Colonic mucosa (tissue), 4 donors: ENCODE data around the gene KRT27. TPM values are rescaled to one million over a fixed set of nuclear protein-coding genes. Genes with fewer than 3 reads are reported as not detected.

Experiments used
- DNase-seq: peaks from one replicate; pipeline ENCODE4 v3.0.0-alpha.2; 2020
- H3K27ac ChIP-seq: fragments of 200-600 bp; one replicate; pipeline ENCODE4 v1.8.0; 2021
- H3K27me3 ChIP-seq: fragments of 200-600 bp; one replicate; pipeline ENCODE4 v1.8.0; 2021
- H3K36me3 ChIP-seq: fragments of 200-600 bp; one replicate; pipeline ENCODE4 v1.8.0; 2021
- H3K4me1 ChIP-seq: fragments of 200-600 bp; one replicate; pipeline ENCODE4 v1.8.0; 2021; ENCODE audit warnings: mild to moderate bottlenecking
- H3K4me3 ChIP-seq: fragments of 200-600 bp; one replicate; pipeline ENCODE4 v1.8.0; 2021
- H3K9ac ChIP-seq, 2 donors: one replicate each; pipeline ENCODE4 v1.7.0; 2013; ENCODE audit warnings: control low read depth in 2 of 2, low read depth in 2 of 2, low read length in 2 of 2
- H3K9me3 ChIP-seq: fragments of 200-600 bp; one replicate; pipeline ENCODE4 v1.8.0; 2021
- CTCF ChIP-seq: fragments of 200-600 bp; IDR thresholded peaks from one replicate; pipeline ENCODE4 v1.8.0; 2022; ENCODE audit warnings: antibody characterized with exemption, mild to moderate bottlenecking
- intact Hi-C: fragments of 100-400 bp; cut with DNase I; formaldehyde crosslinking; loops from one replicate; pipeline ENCODE4 v1.14.1; 2022
- total RNA-seq, 2 donors: library from RNA; stranded (reverse); fragmentation: NEBNext Ultra II Directional in 1 of 2; extraction: Animal tissue kit (Norgen Biotek cat#: 25700) in 1 of 2; gene quantifications; one replicate each; pipeline ENCODE4 v1.2.1, GENCODE V29; 2021
- donor health status: healthy.
- donor health status: DM: no; HTN: no; CAD: no.
- donor health status: DM: no; HTN: no; CAD: no.

KRT27 gene
- total RNA-seq, 2 donors from 2014 or later: not detected

DNA sequence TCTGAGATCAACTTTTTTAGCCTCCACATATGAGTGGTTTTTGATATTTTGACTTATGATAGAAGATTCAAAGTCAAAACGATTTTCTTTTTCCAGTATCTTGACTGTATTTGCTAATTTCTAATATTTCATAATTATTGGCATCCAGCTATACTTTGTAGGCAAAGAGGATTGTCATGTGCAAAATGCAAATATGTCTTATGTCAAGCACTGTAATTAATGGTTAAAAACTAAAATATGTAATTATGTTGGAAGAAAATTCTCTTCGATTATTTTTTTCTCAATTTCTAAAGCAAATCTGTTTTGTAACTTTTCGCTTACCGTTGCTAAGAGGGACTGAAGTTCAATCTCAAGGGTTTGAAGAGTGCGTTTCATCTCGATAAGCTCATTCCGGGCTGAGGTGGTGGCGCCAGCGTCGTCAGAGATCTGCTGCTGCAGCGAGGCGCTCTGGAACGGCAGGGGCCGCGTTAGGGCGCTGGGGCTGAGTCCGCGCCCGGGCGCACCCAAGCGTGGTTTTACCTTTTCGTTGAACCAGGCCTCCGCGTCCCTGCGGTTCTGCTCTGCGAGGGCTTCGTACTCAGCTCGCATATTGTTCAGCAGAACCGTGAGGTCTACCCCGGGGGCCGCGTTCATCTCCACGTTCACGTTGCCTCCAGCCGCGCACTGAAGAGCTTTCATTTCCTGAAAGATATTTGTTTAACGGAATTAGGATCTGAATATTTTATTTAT lies 3.0 kb downstream of the KRT27 start:
- H3K9ac ChIP-seq: no peak overlapping the region

GRCh38 chr17:40778461-40778860 lies 3.9 kb downstream of the KRT27 start:
- intact Hi-C loops: no loop called here
- Histone ChIP-seq H3K36me3 (no peaks in the 10 kb centered on the region), H3K27me3 (peaks cover 17% of the 10 kb centered on the region), H3K4me1 (no peaks in the 10 kb centered on the region), H3K9me3 (no peaks in the 10 kb centered on the region), H3K4me3 (no peak overlapping the region), H3K27ac (no peak overlapping the region), H3K9ac (no peak overlapping the region)
- TF ChIP-seq CTCF: no peak
- DNase-seq: no peak

More for the DNA sequence above, 3.0 kb downstream of the KRT27 start:
- Histone ChIP-seq H3K27me3 (peaks cover 17% of the 10 kb centered on the region), H3K9me3 (no peaks in the 10 kb centered on the region), H3K4me1 (no peaks in the 10 kb centered on the region), H3K4me3 (no peak overlapping the region), H3K36me3 (no peaks in the 10 kb centered on the region), H3K27ac (no peak overlapping the region)
- no peak for TF ChIP-seq CTCF
- intact Hi-C loops: no loop called here
- DNase-seq: no peak

GRCh38 chr17:40777971-40778370 lies 4.4 kb downstream of the KRT27 start:
- Histone ChIP-seq H3K9ac (no peak overlapping the region), H3K4me1 (no peaks in the 10 kb centered on the region), H3K27me3 (peaks cover 17% of the 10 kb centered on the region), H3K4me3 (no peak overlapping the region), H3K27ac (no peak overlapping the region), H3K36me3 (no peaks in the 10 kb centered on the region), H3K9me3 (no peaks in the 10 kb centered on the region)
- intact Hi-C loops: no loop called here
- TF ChIP-seq CTCF: no peak
- DNase-seq: no peak

GRCh38 chr17:40777459-40777858 lies 4.9 kb downstream of the KRT27 start:
- H3K4me3 ChIP-seq: no peak overlapping the region
- intact Hi-C loops: no loop called here
- H3K27ac ChIP-seq: no peak overlapping the region
- TF ChIP-seq CTCF: no peak
- H3K27me3 ChIP-seq: peaks cover 17% of the 10 kb centered on the region
- H3K4me1 ChIP-seq: no peaks in the 10 kb centered on the region
- no peak for DNase-seq
- H3K36me3 ChIP-seq: no peaks in the 10 kb centered on the region
- no peak overlapping the region for H3K9ac ChIP-seq
- H3K9me3 ChIP-seq: no peaks in the 10 kb centered on the region

- no peak overlapping the region for H3K9ac ChIP-seq
- no peak overlapping the region for H3K4me3 ChIP-seq
- no peak overlapping the region for H3K27ac ChIP-seq
- no peaks in the 10 kb centered on the region for H3K9me3 ChIP-seq
- DNase-seq: no peak
- no peak for TF ChIP-seq CTCF
- intact Hi-C loops: no loop called here
- no peaks in the 10 kb centered on the region for H3K36me3 ChIP-seq
- peaks cover 17% of the 10 kb centered on the region for H3K27me3 ChIP-seq
- H3K4me1 ChIP-seq: no peaks in the 10 kb centered on the region
These were observed 6.4 kb downstream of the KRT27 start for GRCh38 chr17:40775945-40776344.
